ENCODE data around the gene TUSC2.

- TF ChIP-seq, protein P1, sequence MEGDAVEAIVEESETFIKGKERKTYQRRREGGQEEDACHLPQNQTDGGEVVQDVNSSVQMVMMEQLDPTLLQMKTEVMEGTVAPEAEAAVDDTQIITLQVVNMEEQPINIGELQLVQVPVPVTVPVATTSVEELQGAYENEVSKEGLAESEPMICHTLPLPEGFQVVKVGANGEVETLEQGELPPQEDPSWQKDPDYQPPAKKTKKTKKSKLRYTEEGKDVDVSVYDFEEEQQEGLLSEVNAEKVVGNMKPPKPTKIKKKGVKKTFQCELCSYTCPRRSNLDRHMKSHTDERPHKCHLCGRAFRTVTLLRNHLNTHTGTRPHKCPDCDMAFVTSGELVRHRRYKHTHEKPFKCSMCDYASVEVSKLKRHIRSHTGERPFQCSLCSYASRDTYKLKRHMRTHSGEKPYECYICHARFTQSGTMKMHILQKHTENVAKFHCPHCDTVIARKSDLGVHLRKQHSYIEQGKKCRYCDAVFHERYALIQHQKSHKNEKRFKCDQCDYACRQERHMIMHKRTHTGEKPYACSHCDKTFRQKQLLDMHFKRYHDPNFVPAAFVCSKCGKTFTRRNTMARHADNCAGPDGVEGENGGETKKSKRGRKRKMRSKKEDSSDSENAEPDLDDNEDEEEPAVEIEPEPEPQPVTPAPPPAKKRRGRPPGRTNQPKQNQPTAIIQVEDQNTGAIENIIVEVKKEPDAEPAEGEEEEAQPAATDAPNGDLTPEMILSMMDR (IDR thresholded peaks at IDR 0.05): no peak
- no peak for TF ChIP-seq POLR2A (IDR thresholded peaks at IDR 0.05)
Measured at GRCh38 chr3:50356553-50356952, 28.5 kb upstream of the TUSC2 start.

All from adrenal gland (tissue), 5 donors.